Hepatocyte (in vitro differentiated cells): ENCODE measurements around the gene ZNF84. TPM values are rescaled to one million over a fixed set of nuclear protein-coding genes. Genes with fewer than 3 reads are reported as not detected.

Experiments used
- DNase-seq: peaks from one replicate; pipeline ENCODE4 v3.0.0-alpha.2; 2016; ENCODE audit warnings: low spot score
- H2AFZ ChIP-seq: fragments of 200-600 bp; sonication (generic); 2 replicates; pipeline ENCODE4 v1.6.0; 2016; ENCODE audit warnings: antibody characterized with exemption, mild to moderate bottlenecking
- H3K27ac ChIP-seq: fragments of 200-600 bp; sonication (generic); 2 replicates; pipeline ENCODE4 v1.5.1; 2016; ENCODE audit warnings: mild to moderate bottlenecking
- H3K27me3 ChIP-seq: fragments of 200-600 bp; sonication (generic); 2 replicates; pipeline ENCODE4 v1.6.1; 2016
- H3K36me3 ChIP-seq: fragments of 200-600 bp; sonication (generic); replicated peaks from 2 replicates; pipeline ENCODE4 v1.5.1; 2016; ENCODE audit warnings: low read depth; ENCODE audit not compliant: insufficient read depth
- H3K4me1 ChIP-seq: fragments of 200-600 bp; sonication (generic); 2 replicates; pipeline ENCODE4 v1.5.1; 2016; ENCODE audit warnings: mild to moderate bottlenecking, moderate library complexity; ENCODE audit not compliant: insufficient read depth
- H3K4me2 ChIP-seq: fragments of 200-600 bp; sonication (generic); 2 replicates; pipeline ENCODE4 v1.6.0; 2016
- H3K4me3 ChIP-seq: fragments of 200-600 bp; sonication (generic); 2 replicates; pipeline ENCODE4 v1.5.1; 2016; ENCODE audit warnings: mild to moderate bottlenecking
- H3K79me2 ChIP-seq: fragments of 200-600 bp; sonication (generic); 2 replicates; pipeline ENCODE4 v1.6.0; 2017; ENCODE audit warnings: mild to moderate bottlenecking
- H3K9me2 ChIP-seq: fragments of 200-600 bp; sonication (generic); replicated peaks from 2 replicates; pipeline ENCODE4 v1.6.0; 2017; ENCODE audit warnings: mild to moderate bottlenecking; ENCODE audit not compliant: insufficient read depth
- H3K9me3 ChIP-seq: fragments of 200-600 bp; sonication (generic); 2 replicates; pipeline ENCODE4 v1.5.1; 2016; ENCODE audit warnings: low read depth, mild to moderate bottlenecking
- H4K20me1 ChIP-seq: fragments of 200-600 bp; sonication (generic); 2 replicates; pipeline ENCODE4 v1.6.0; 2016; ENCODE audit warnings: mild to moderate bottlenecking; ENCODE audit not compliant: insufficient read depth, poor library complexity, severe bottlenecking
- EZH2 ChIP-seq: fragments of 200-600 bp; sonication (generic); IDR thresholded peaks from 2 replicates; pipeline ENCODE4 v1.6.1; 2016; ENCODE audit warnings: antibody characterized with exemption, mild to moderate bottlenecking, borderline replicate concordance
- EZH2phosphoT487 ChIP-seq: fragments of 200-600 bp; sonication (generic); IDR thresholded peaks from one replicate; pipeline ENCODE4 v1.6.1; 2018; ENCODE audit warnings: antibody characterized with exemption, mild to moderate bottlenecking, low read depth, moderate library complexity; ENCODE audit not compliant: unreplicated experiment, severe bottlenecking
- WGBS: methylation state at CpG from one replicate; pipeline ENCODE4 v1.1.6; 2016; ENCODE audit warnings: low lambda C conversion rate; ENCODE audit errors: missing lambda C conversion rate; 5-methylcytosine and 5-hydroxymethylcytosine counted together
- polyA plus RNA-seq: library from polyadenylated mRNA; unstranded; fragments of >200 nt; fragmentation: Nextera tagmentation; extraction: Ambion mirVana; gene quantifications from 2 replicates; pipeline ENCODE4 v1.2.1, GENCODE V29; 2016
- small RNA-seq: library from RNA; depleted of rRNA; stranded (forward); fragments of <200 nt; gene quantifications from one replicate; pipeline ENCODE3, GENCODE V24; 2014
- total RNA-seq: library from RNA; depleted of rRNA; stranded (reverse); fragments of >200 nt; gene quantifications from 2 replicates; pipeline ENCODE4 v1.2.3, GENCODE V29; 2014
- TF ChIP-seq, protein P1 (sequence below): fragments of 200-600 bp; sonication (generic); IDR thresholded peaks from 2 replicates; pipeline ENCODE4 v1.5.1; 2016; ENCODE audit warnings: antibody characterized with exemption, mild to moderate bottlenecking; ENCODE audit not compliant: poor library complexity

ZNF84 gene
- total and polyA plus RNA-seq, 2 experiments from 2014 or later = 23.1 to 30.8 TPM

DNA sequence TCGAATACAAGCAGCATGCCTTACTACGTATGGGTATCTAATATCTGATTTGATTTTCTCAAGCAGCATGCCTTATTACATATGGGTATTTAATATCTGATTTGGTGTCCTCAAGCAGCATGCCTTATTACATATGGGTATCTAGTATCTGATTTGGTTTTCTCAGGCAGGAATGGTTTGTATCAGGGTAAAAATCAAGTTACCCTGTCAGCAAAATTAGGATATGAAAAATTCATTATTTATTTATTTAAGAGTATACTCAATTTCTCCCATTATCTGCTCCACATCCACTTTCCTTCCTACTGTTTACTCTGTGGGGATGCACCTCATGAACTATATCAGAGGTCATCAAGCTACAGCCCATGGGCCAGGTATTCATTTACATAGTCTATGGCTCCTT, 70.8 kb downstream of the ZNF84 start:
- peaks cover 83% of the 10 kb centered on the region for H3K9me3 ChIP-seq

More for the DNA sequence above, 70.8 kb downstream of the ZNF84 start:
- H4K20me1 ChIP-seq = no peaks in the 10 kb centered on the region
- TF ChIP-seq EZH2phosphoT487 (no peak), EZH2 (no peak)
- TF ChIP-seq, protein P1, sequence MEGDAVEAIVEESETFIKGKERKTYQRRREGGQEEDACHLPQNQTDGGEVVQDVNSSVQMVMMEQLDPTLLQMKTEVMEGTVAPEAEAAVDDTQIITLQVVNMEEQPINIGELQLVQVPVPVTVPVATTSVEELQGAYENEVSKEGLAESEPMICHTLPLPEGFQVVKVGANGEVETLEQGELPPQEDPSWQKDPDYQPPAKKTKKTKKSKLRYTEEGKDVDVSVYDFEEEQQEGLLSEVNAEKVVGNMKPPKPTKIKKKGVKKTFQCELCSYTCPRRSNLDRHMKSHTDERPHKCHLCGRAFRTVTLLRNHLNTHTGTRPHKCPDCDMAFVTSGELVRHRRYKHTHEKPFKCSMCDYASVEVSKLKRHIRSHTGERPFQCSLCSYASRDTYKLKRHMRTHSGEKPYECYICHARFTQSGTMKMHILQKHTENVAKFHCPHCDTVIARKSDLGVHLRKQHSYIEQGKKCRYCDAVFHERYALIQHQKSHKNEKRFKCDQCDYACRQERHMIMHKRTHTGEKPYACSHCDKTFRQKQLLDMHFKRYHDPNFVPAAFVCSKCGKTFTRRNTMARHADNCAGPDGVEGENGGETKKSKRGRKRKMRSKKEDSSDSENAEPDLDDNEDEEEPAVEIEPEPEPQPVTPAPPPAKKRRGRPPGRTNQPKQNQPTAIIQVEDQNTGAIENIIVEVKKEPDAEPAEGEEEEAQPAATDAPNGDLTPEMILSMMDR = no peak
- H3K36me3 ChIP-seq = peaks cover 32% of the 10 kb centered on the region
- H3K9me2 ChIP-seq = no peaks in the 10 kb centered on the region
- no peak overlapping the region for H3K4me3 ChIP-seq
- WGBS = 96% methylated on average over 2 of the region's 2 CpGs
- no peak overlapping the region for H3K4me2 ChIP-seq
- H3K27ac ChIP-seq = no peak overlapping the region
- no peak overlapping the region for H2AFZ ChIP-seq
- H3K79me2 ChIP-seq = peaks cover under 1% of the 10 kb centered on the region
- no peak for DNase-seq
- H3K27me3 ChIP-seq = no peaks in the 10 kb centered on the region
- no peaks in the 10 kb centered on the region for H3K4me1 ChIP-seq

Small RNA genes lying within 50 kb of the gene (small RNA-seq; reads per million reads assigned to genes)
- gene RNU4ATAC12P = not detected

Other genes with a start within 250 kb of the ZNF84 start
- gene GOLGA3, start 208.6 kb upstream of the ZNF84 start, total RNA-seq = 67.6 and 75.1 TPM in 2 replicates
- 26.2 and 34.1 TPM in 2 replicates for gene GOLGA3, start 208.6 kb upstream of the ZNF84 start, polyA plus RNA-seq
- gene CHFR, start 149.9 kb upstream of the ZNF84 start, total RNA-seq = 33.4 and 37.6 TPM in 2 replicates
- 36.2 and 36.8 TPM in 2 replicates for gene CHFR, start 149.9 kb upstream of the ZNF84 start, polyA plus RNA-seq
- 10.5 and 10.9 TPM in 2 replicates for gene ZNF605, start 81.2 kb upstream of the ZNF84 start, total RNA-seq
- 2.8 and 3.5 TPM in 2 replicates for gene ZNF605, start 81.2 kb upstream of the ZNF84 start, polyA plus RNA-seq
- 11.9 and 15.2 TPM in 2 replicates for gene ZNF26, start 51.1 kb upstream of the ZNF84 start, total RNA-seq
- 3.8 and 5.3 TPM in 2 replicates for gene ZNF26, start 51.1 kb upstream of the ZNF84 start, polyA plus RNA-seq
- gene ZNF140, start 43.4 kb downstream of the ZNF84 start, total RNA-seq = 21.1 and 24.1 TPM in 2 replicates
- 14.7 and 21.8 TPM in 2 replicates for gene ZNF140, start 43.4 kb downstream of the ZNF84 start, polyA plus RNA-seq
- gene ZNF891, start 92.8 kb downstream of the ZNF84 start, total RNA-seq = 2.2 TPM in 2 replicates
- 0.19 and 0.24 TPM in 2 replicates for gene ZNF891, start 92.8 kb downstream of the ZNF84 start, polyA plus RNA-seq
- 14.3 and 14.4 TPM in 2 replicates for gene ZNF10, start 93.1 kb downstream of the ZNF84 start, total RNA-seq
- gene ZNF10, start 93.1 kb downstream of the ZNF84 start, polyA plus RNA-seq = 5.4 and 7.3 TPM in 2 replicates
- 23.1 and 34.6 TPM in 2 replicates for gene ZNF268, start 144.0 kb downstream of the ZNF84 start, total RNA-seq
- gene ZNF268, start 144.0 kb downstream of the ZNF84 start, polyA plus RNA-seq = 10.9 and 12.9 TPM in 2 replicates
- not detected in 2 replicates for gene ANHX, start 198.4 kb downstream of the ZNF84 start, total RNA-seq
- not detected in 2 replicates for gene ANHX, start 198.4 kb downstream of the ZNF84 start, polyA plus RNA-seq